ENCODE data around the gene RANGRF. TPM values are rescaled to one million over a fixed set of nuclear protein-coding genes. Genes with fewer than 3 reads are reported as not detected.

RANGRF gene
- total RNA-seq, 2 donors from 2014 or later, result 23.3 to 25.7 TPM

DNA sequence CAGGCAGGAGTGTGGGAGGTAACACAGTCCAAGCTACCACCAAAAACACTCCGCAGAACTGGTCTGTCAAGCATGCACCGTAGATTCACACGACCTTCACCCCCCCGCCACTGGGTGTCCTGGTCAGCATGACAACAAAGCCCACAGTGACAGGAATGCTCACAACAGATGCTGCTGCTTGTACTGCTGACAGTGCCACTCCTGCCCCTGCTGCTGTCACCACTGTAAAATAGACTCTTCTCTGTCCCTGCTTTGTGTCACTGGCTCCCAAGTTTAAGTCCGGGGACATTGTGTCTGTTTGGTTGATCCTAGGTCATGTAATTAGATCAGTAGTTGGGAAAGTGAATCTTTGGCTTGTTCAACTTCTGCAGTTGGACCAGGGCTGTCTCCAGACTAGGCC, 44.2 kb downstream of the RANGRF start:
- intact Hi-C loops (cut with DNase I), result no loop called here
- ATAC-seq, result peak; percentile 53 to 91
- DNase-seq, result no peak

- intact Hi-C loops (cut with DNase I), result no loop called here
- ATAC-seq, result peak; percentile 28 to 30
These were observed 44.8 kb downstream of the RANGRF start for GRCh38 chr17:8333281-8333680.

DNA sequence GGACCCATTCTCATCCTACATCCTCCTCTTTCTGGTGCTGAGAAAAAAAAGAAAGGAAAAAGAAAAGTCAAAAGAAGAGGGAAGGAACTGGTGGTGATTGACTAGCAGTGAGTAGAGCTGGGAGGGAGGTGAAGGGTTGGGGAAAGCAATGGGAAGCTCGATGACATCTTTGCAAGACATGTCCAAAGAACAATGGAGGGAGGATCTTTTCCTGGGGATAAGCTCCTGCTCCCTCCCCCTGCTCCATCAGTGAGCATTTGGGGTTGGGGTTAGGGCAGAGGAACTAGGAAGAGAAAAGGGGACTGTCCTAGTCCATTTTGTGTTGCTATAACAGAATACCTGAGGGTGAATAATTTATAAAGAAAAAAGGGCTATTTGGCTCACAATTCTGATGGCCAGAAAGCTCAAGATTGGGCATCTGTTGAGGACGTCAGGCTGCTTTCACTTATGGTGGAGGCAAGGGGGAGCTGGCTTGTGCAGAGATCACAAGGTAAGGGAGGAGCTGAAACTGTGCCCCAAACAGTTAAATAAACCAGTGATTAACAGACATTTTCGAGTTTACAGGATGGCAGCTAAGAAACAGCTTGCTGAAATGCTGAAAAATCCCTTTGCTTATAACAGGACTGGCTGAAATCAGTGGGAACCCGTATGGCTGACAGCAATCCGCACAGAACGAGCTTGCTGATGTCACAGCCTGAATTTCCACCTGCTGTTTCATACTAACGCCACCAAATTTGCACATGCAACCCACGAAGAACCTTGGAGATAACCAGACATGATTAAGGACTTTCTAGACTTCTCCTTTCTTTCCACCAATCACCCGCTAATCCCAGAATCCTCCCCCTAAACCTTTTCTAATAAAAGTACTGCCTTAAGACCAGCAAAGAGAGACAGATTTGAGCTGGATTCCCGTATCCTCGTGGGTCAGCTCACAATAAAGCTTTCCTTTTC, 49.6 kb downstream of the RANGRF start:
- intact Hi-C loops (cut with DNase I), result no loop called here
- DNase-seq (no peak), ATAC-seq (no peak)

More at GRCh38 chr17:8333281-8333680, 44.8 kb downstream of the RANGRF start:
- DNase-seq, result no peak

DNA sequence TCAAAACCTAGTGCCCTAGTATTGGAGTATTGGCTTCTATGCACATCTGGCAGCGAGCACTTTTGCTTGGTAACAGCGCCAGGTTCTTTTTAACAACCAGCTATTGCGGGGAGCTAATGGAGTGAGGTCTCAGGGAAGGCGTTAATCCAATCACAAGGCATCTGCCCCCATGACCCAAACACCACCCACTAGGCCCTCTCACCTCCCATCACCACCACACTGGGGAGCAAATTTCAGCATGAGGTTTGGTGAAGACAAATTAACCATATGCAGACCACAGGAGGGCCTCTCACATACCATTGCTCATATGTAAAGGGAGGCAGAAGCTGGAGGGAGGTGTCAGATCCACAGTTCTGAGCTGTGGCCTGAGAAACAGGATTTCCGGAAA, 50.3 kb downstream of the RANGRF start:
- ATAC-seq (no peak), DNase-seq (no peak)
- intact Hi-C loops (cut with DNase I), result no loop called here

DNA sequence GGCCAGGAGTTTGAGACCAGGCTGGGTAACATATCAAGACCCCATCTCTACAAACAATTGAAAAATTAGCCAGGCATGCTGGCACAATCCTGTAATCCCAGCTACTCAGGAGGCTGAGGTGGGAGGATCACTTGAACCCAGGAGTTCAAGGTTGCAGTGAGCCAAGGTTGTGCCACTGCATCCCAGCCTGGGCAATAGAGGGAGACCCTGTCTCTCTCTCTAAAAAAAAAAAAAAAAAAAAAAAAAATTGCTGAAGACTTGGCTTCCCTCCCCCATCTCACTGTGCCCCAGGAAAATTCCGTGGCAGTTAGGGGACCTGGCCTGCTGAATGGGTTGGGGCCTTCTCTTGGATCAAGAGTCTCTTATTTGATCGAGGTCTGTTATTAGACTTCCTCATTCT, 51.1 kb downstream of the RANGRF start, which contains the start of gene ODF4:
Gene ODF4 (plus strand): TSS at position 301 of the 400 bp plus-strand sequence. CDS start 212 bp downstream, outside the sequence.
- DNase-seq, result no peak
- intact Hi-C loops (cut with DNase I), result no loop called here
- no peak for ATAC-seq

Other genes with a start within 250 kb of the RANGRF start
- under 1 TPM in 1 of 2 donors, not detected in 1; 0.39 TPM for gene ALOX15B, start 249.6 kb upstream of the RANGRF start, total RNA-seq
- not detected for gene ALOX12B, start 201.0 kb upstream of the RANGRF start, total RNA-seq
- not detected for gene ALOXE3, start 170.2 kb upstream of the RANGRF start, total RNA-seq
- gene HES7, start 164.6 kb upstream of the RANGRF start, total RNA-seq, result under 1 TPM; 0.38 to 0.47 TPM
- gene PER1, start 136.3 kb upstream of the RANGRF start, total RNA-seq, result 100 to 1,000 TPM; 125 to 134 TPM
- gene VAMP2, start 125.7 kb upstream of the RANGRF start, total RNA-seq, result 10 to 100 TPM; 59.1 to 72.3 TPM
- gene TMEM107, start 112.3 kb upstream of the RANGRF start, total RNA-seq, result 1 to 10 TPM; 6.8 to 8.0 TPM
- gene BORCS6, start 98.5 kb upstream of the RANGRF start, total RNA-seq, result 1 to 10 TPM; 5.8 to 8.9 TPM
- 1 to 10 TPM; 1.4 to 1.5 TPM for gene AURKB, start 78.1 kb upstream of the RANGRF start, total RNA-seq
- gene CTC1, start 40.6 kb upstream of the RANGRF start, total RNA-seq, result 10 to 100 TPM; 16.0 to 16.6 TPM
- gene PFAS, start 39.4 kb upstream of the RANGRF start, total RNA-seq, result 10 to 100 TPM; 13.5 to 24.1 TPM
- 1 to 10 TPM; 2.2 to 2.8 TPM for gene SLC25A35, start 6.7 kb downstream of the RANGRF start, total RNA-seq
- gene ARHGEF15, start 21.6 kb downstream of the RANGRF start, total RNA-seq, result 10 to 100 TPM; 14.3 to 27.4 TPM
- not detected for gene ODF4, start 51.2 kb downstream of the RANGRF start, total RNA-seq
- 1,000 to 10,000 TPM; 1,025 to 1,062 TPM for gene RPL26, start 94.5 kb downstream of the RANGRF start, total RNA-seq
- not detected for gene RNF222, start 109.2 kb downstream of the RANGRF start, total RNA-seq
- gene NDEL1, start 147.2 kb downstream of the RANGRF start, total RNA-seq, result 10 to 100 TPM; 27.8 to 48.8 TPM